ENCODE results near the gene MAP3K2. TPM values are rescaled to one million over a fixed set of nuclear protein-coding genes. Genes with fewer than 3 reads are reported as not detected.

MAP3K2 gene
- total and polyA plus RNA-seq, 2 of the 8 experiments (the other 6 are each of a cell fraction or from before 2014, with no cell fraction given): 2.0 to 23.2 TPM

GRCh38 chr2:127403460-127403859 lies 15.7 kb upstream of the MAP3K2 start:
- no peak overlapping the region for H3K4ac ChIP-seq (replicated peaks; ENCODE audit: insufficient read length, low read depth, low read length)
- no peak overlapping the region for H2BK20ac ChIP-seq (ENCODE audit: low read length)
- H4K5ac ChIP-seq (ENCODE audit: insufficient read length, low read depth, low read length): no peak overlapping the region
- 0 out of 2 replicates have a peak overlapping the region, but pooled peaks have one; percentile 39 for H2BK12ac ChIP-seq (ENCODE audit: low read depth, low read length)
- DNase-seq (ENCODE audit: low read depth in 1 of 2, low spot score in 2 of 2) (no peak), FAIRE-seq (no peak)
- no peaks in the 10 kb centered on the region for H4K20me1 ChIP-seq (replicated peaks in 1 of 2; ENCODE audit: control insufficient read depth in 1 of 2, insufficient read depth in 2 of 2, low read length in 2 of 2)
- H3K27me3 ChIP-seq (replicated peaks in 1 of 4; ENCODE audit: control insufficient read depth in 3 of 4, extremely low read depth in 1 of 4, insufficient read depth in 3 of 4, low read length in 3 of 4): no peaks in the 10 kb centered on the region
- H2BK120ac ChIP-seq (replicated peaks; ENCODE audit: low read depth, low read length): no peak overlapping the region
- H3K23me2 ChIP-seq (ENCODE audit: low read depth, low read length): peaks cover 2% of the 10 kb centered on the region
- no peak overlapping the region for H3K18ac ChIP-seq (ENCODE audit: extremely low read depth, low read length)
- H3K4me1 ChIP-seq (replicated peaks in 1 of 4; ENCODE audit: control insufficient read depth in 3 of 4, insufficient read depth in 4 of 4, low read length in 3 of 4): peaks cover 0 to 8% (median 4%) of the 10 kb centered on the region in 4 experiments; a peak in 3 of 7 replicates
- H3K79me2 ChIP-seq (ENCODE audit: control insufficient read depth in 1 of 2, insufficient read depth in 2 of 2, low read length in 2 of 2): no peaks in the 10 kb centered on the region
- H4K8ac ChIP-seq (ENCODE audit: extremely low read depth, insufficient read depth, low read length): no peak overlapping the region
- no peak overlapping the region for H2BK15ac ChIP-seq (ENCODE audit: low read length)
- WGBS, 2 experiments (ENCODE audit: extremely low coverage in 1 of 2, insufficient coverage in 1 of 2, insufficient read length in 1 of 2, insufficient replicate concordance in 2 of 2, low coverage in 1 of 2, low lambda C conversion rate in 2 of 2, missing lambda C conversion rate in 1 of 2): 79% methylated on average over 3 of the region's 3 CpGs; no CpG with 5 or more reads in 1 of the 2 experiments
- no peak overlapping the region for H3K27ac ChIP-seq (ENCODE audit: low read depth, low read length)
- H2AFZ ChIP-seq (ENCODE audit: low read length): no peak overlapping the region
- H3K9me3 ChIP-seq (ENCODE audit: insufficient read depth in 2 of 2, low read depth in 1 of 2, low read length in 1 of 2): no peaks in the 10 kb centered on the region
- ChIA-PET POLR2A (ENCODE audit: partially characterized antibody) (interaction anchor here (1.0 kb wide), 1 partner anchor 13 kb away, joined by 3 read pairs; no protein-coding TSS in a partner anchor), CTCF (ENCODE audit: partially characterized antibody) (interaction anchor here (0.9 to 2.9 kb wide), 5 partner anchors 12 to 79 kb away, joined by 3 to 14 read pairs (median 6); no protein-coding TSS in a partner anchor)
- H2AK5ac ChIP-seq (ENCODE audit: low read depth, low read length): no peak overlapping the region
- no peak overlapping the region for H3K4me3 ChIP-seq (ENCODE audit: extremely low read depth in 1 of 4, insufficient read depth in 2 of 4, low read depth in 3 of 4, low read length in 4 of 4)
- no peak overlapping the region for H3K23ac ChIP-seq (ENCODE audit: insufficient read length)
- no peak overlapping the region for H4K91ac ChIP-seq (replicated peaks; ENCODE audit: insufficient read length, low read length)
- no peak overlapping the region for H3K4me2 ChIP-seq (ENCODE audit: insufficient read depth in 1 of 2, low read depth in 2 of 2, low read length in 2 of 2)
- H3K9ac ChIP-seq (replicated peaks in 1 of 4; ENCODE audit: extremely low read depth in 1 of 4, low read depth in 3 of 4, low read length in 3 of 4): no peak overlapping the region
- H3K36me3 ChIP-seq (ENCODE audit: control insufficient read depth in 2 of 4, insufficient read depth in 4 of 4, low read length in 3 of 4): no peaks in the 10 kb centered on the region
- no peak overlapping the region for H2BK5ac ChIP-seq (ENCODE audit: low read depth, low read length)
- H3K79me1 ChIP-seq (ENCODE audit: low read depth, low read length): no peaks in the 10 kb centered on the region
- no peak overlapping the region for H3K56ac ChIP-seq (replicated peaks; ENCODE audit: insufficient read length, low read depth, low read length)
- H3K14ac ChIP-seq (ENCODE audit: insufficient read length): no peak overlapping the region
- TF ChIP-seq GABPA (IDR thresholded peaks at IDR 0.05; ENCODE audit: borderline replicate concordance, insufficient read depth, low read length): no peak
- TF ChIP-seq ATF2 (IDR thresholded peaks at IDR 0.05; ENCODE audit: low read length): no peak
- TF ChIP-seq MAFK (IDR thresholded peaks at IDR 0.05; ENCODE audit: low read depth, low read length): no peak
- no peak for TF ChIP-seq SP1 (IDR thresholded peaks at IDR 0.05; ENCODE audit: low read depth, low read length)
- no peak for TF ChIP-seq PHF8 (conservative IDR thresholded peaks at IDR 0.05; ENCODE audit: low read depth, low read length)
- TF ChIP-seq CBX8 (IDR thresholded peaks at IDR 0.05; ENCODE audit: borderline replicate concordance, low read depth, low read length): no peak
- TF ChIP-seq RXRA (IDR thresholded peaks at IDR 0.05; ENCODE audit: insufficient read depth, low read depth, low read length): no peak
- no peak for TF ChIP-seq YY1 (IDR thresholded peaks at IDR 0.05; ENCODE audit: low read depth, low read length)
- TF ChIP-seq HDAC6 (IDR thresholded peaks at IDR 0.05; ENCODE audit: low read depth, low read length): no peak
- TF ChIP-seq POU5F1 (IDR thresholded peaks at IDR 0.05; ENCODE audit: low read depth, low read length): no peak
- TF ChIP-seq TAF7 (optimal IDR thresholded peaks at IDR 0.05; ENCODE audit: borderline replicate concordance, low read depth, low read length): no peak
- no peak for TF ChIP-seq JUN (IDR thresholded peaks at IDR 0.05; ENCODE audit: low read depth, low read length)
- TF ChIP-seq SP2 (IDR thresholded peaks at IDR 0.05; ENCODE audit: low read length): no peak
